H1 (cell line): ENCODE data around the gene MICALL1. TPM values are rescaled to one million over a fixed set of nuclear protein-coding genes. Genes with fewer than 3 reads are reported as not detected.
A peak's percentile ranks its signal among the peaks of the same experiment; 100 is the strongest.

Experiments
- CTCF ChIA-PET: fragments of 300-600 bp; sonication (Branson Sonifier 250); formaldehyde crosslinking; loops from one replicate; lab custom pipeline; 2021; ENCODE audit not compliant: partially characterized antibody; lab: Charles Lee
- POLR2A ChIA-PET: fragments of 300-600 bp; sonication (Branson Sonifier 250); formaldehyde crosslinking; loops from one replicate; lab custom pipeline; 2021; ENCODE audit warnings: inconsistent platforms; ENCODE audit not compliant: partially characterized antibody; lab: Charles Lee
- DNase-seq, 2 experiments: peaks; one replicate each; pipeline versions ENCODE4 v3.0.0 to v3.0.0-alpha.2; 2010 to 2022; ENCODE audit warnings: low spot score in 2 of 2, low read depth in 1 of 2, mixed read lengths in 1 of 2
- FAIRE-seq: peaks from 2 replicates; lab custom pipeline; 2011; peaks lifted over from hg19 to GRCh38; lab: Jason Lieb, UNC
- H2AFZ ChIP-seq: 2 replicates; pipeline ENCODE4 v1.8.1; 2012; ENCODE audit warnings: low read length, inconsistent platforms
- H2AK5ac ChIP-seq: 2 replicates; pipeline ENCODE4 v1.6.1; 2013; ENCODE audit warnings: low read depth, low read length
- H2BK120ac ChIP-seq: replicated peaks from 2 replicates; pipeline ENCODE3; 2013; ENCODE audit warnings: low read depth, low read length, inconsistent platforms
- H2BK12ac ChIP-seq: 2 replicates; pipeline ENCODE4 v1.6.1; 2013; ENCODE audit warnings: low read depth, low read length
- H2BK15ac ChIP-seq: 2 replicates; pipeline ENCODE4 v1.6.1; 2013; ENCODE audit warnings: low read length
- H2BK20ac ChIP-seq: 2 replicates; pipeline ENCODE4 v1.6.1; 2013; ENCODE audit warnings: low read length
- H2BK5ac ChIP-seq: 2 replicates; pipeline ENCODE4 v1.6.1; 2013; ENCODE audit warnings: low read depth, low read length
- H3K14ac ChIP-seq: 2 replicates; pipeline ENCODE4 v1.6.1; 2013; ENCODE audit warnings: inconsistent platforms; ENCODE audit not compliant: insufficient read length
- H3K18ac ChIP-seq: 2 replicates; pipeline ENCODE4 v1.6.1; 2013; ENCODE audit warnings: low read length; ENCODE audit errors: extremely low read depth
- H3K23ac ChIP-seq: 2 replicates; pipeline ENCODE4 v1.6.1; 2013; ENCODE audit warnings: inconsistent platforms; ENCODE audit not compliant: insufficient read length
- H3K23me2 ChIP-seq: 2 replicates; pipeline ENCODE4 v1.6.1; 2013; ENCODE audit warnings: low read depth, low read length
- H3K27ac ChIP-seq: 2 replicates; pipeline ENCODE4 v1.6.1; 2011; ENCODE audit warnings: low read depth, low read length, inconsistent platforms
- H3K27me3 ChIP-seq, 4 experiments: replicated peaks in 1 of 4; 1 replicate in 1 of 4; 2 replicates in 3 of 4; pipeline versions ENCODE4 v1.6.1 to v1.8.1; 2011 to 2013; ENCODE audit warnings: low read length in 3 of 4, mild to moderate bottlenecking in 3 of 4, inconsistent platforms in 2 of 4, mixed read lengths in 2 of 4, moderate library complexity in 1 of 4; ENCODE audit not compliant: control insufficient read depth in 3 of 4, insufficient read depth in 3 of 4; ENCODE audit errors: extremely low read depth in 1 of 4
- H3K36me3 ChIP-seq, 4 experiments: 2 replicates each; pipeline versions ENCODE4 v1.6.1 to v1.8.1; 2011 to 2013; ENCODE audit warnings: mild to moderate bottlenecking in 4 of 4, low read length in 3 of 4, moderate library complexity in 2 of 4, control low read depth in 1 of 4, inconsistent platforms in 1 of 4; ENCODE audit not compliant: insufficient read depth in 4 of 4, control insufficient read depth in 2 of 4
- H3K4ac ChIP-seq: replicated peaks from 2 replicates; pipeline ENCODE3; 2013; ENCODE audit warnings: low read length, low read depth, mixed read lengths, inconsistent platforms; ENCODE audit not compliant: insufficient read length
- H3K4me1 ChIP-seq, 4 experiments: replicated peaks in 1 of 4; 1 replicate in 1 of 4; 2 replicates in 3 of 4; pipeline versions ENCODE4 v1.6.1 to v1.8.1; 2011 to 2013; ENCODE audit warnings: low read length in 3 of 4, inconsistent platforms in 2 of 4, mixed read lengths in 1 of 4; ENCODE audit not compliant: insufficient read depth in 4 of 4, control insufficient read depth in 3 of 4
- H3K4me2 ChIP-seq, 2 experiments: 2 replicates each; pipeline versions ENCODE4 v1.6.1 to v1.8.1; 2011 to 2013; ENCODE audit warnings: low read depth in 2 of 2, low read length in 2 of 2, control low read depth in 1 of 2, inconsistent platforms in 1 of 2, mild to moderate bottlenecking in 1 of 2; ENCODE audit not compliant: insufficient read depth in 1 of 2
- H3K4me3 ChIP-seq, 4 experiments: fragments of 200-600, 300-600 bp in 1 of 4; sonication (generic), shearing (Covaris generic), sonication (Bioruptor Twin) in 1 of 4; 2 replicates each; pipeline versions ENCODE4 v1.5.1 to v1.8.1; 2011 to 2016; ENCODE audit warnings: low read length in 4 of 4, low read depth in 3 of 4, control low read depth in 2 of 4, inconsistent platforms in 2 of 4, mild to moderate bottlenecking in 2 of 4, mixed read lengths in 1 of 4, moderate library complexity in 1 of 4; ENCODE audit not compliant: insufficient read depth in 2 of 4; ENCODE audit errors: extremely low read depth in 1 of 4
- H3K56ac ChIP-seq: replicated peaks from 2 replicates; pipeline ENCODE3; 2013; ENCODE audit warnings: low read depth, mild to moderate bottlenecking, mixed read lengths, low read length, inconsistent platforms; ENCODE audit not compliant: insufficient read length
- H3K79me1 ChIP-seq: 2 replicates; pipeline ENCODE4 v1.6.1; 2013; ENCODE audit warnings: low read depth, low read length, control low read depth
- H3K79me2 ChIP-seq, 2 experiments: 2 replicates each; pipeline versions ENCODE4 v1.6.1 to v1.8.1; 2012 to 2013; ENCODE audit warnings: low read length in 2 of 2, mild to moderate bottlenecking in 2 of 2, inconsistent platforms in 1 of 2; ENCODE audit not compliant: insufficient read depth in 2 of 2, control insufficient read depth in 1 of 2
- H3K9ac ChIP-seq, 4 experiments: replicated peaks in 1 of 4; 1 replicate in 1 of 4; 2 replicates in 3 of 4; pipeline versions ENCODE4 v1.6.1 to v1.8.1; 2011 to 2013; ENCODE audit warnings: low read depth in 3 of 4, low read length in 3 of 4, control low read depth in 2 of 4, mild to moderate bottlenecking in 2 of 4, moderate library complexity in 2 of 4, inconsistent platforms in 1 of 4; ENCODE audit errors: extremely low read depth in 1 of 4
- H3K9me3 ChIP-seq, 2 experiments: 2 replicates each; pipeline versions ENCODE4 v1.6.1 to v1.8.1; 2012 to 2013; ENCODE audit warnings: mild to moderate bottlenecking in 2 of 2, moderate library complexity in 2 of 2, control low read depth in 1 of 2, inconsistent platforms in 1 of 2, low read depth in 1 of 2, low read length in 1 of 2, mixed read lengths in 1 of 2; ENCODE audit not compliant: insufficient read depth in 2 of 2
- H4K20me1 ChIP-seq, 2 experiments: replicated peaks in 1 of 2; 2 replicates each; pipeline versions ENCODE3 to v1.8.1; 2011 to 2013; ENCODE audit warnings: inconsistent platforms in 2 of 2, low read length in 2 of 2, mild to moderate bottlenecking in 1 of 2; ENCODE audit not compliant: insufficient read depth in 2 of 2, control insufficient read depth in 1 of 2
- H4K5ac ChIP-seq: 2 replicates; pipeline ENCODE4 v1.6.1; 2013; ENCODE audit warnings: low read length, low read depth, mixed read lengths, inconsistent platforms; ENCODE audit not compliant: insufficient read length
- H4K8ac ChIP-seq: 2 replicates; pipeline ENCODE4 v1.8.0; 2013; ENCODE audit warnings: mild to moderate bottlenecking, moderate library complexity, low read length, inconsistent platforms; ENCODE audit not compliant: insufficient read depth; ENCODE audit errors: extremely low read depth
- H4K91ac ChIP-seq: replicated peaks from 2 replicates; pipeline ENCODE3; 2013; ENCODE audit warnings: low read length, mixed read lengths, inconsistent platforms; ENCODE audit not compliant: insufficient read length
- BCL11A ChIP-seq, 2 experiments: IDR thresholded peaks; one replicate each; pipeline ENCODE4 v1.6.1; 2011; ENCODE audit warnings: low read depth in 2 of 2, low read length in 2 of 2, mild to moderate bottlenecking in 2 of 2
- CHD2 ChIP-seq: IDR thresholded peaks from 2 replicates; pipeline ENCODE4 v1.6.1; 2012; ENCODE audit warnings: low read length, improper control_type of control experiment
- EP300 ChIP-seq, 2 experiments: IDR thresholded peaks; 1 replicate in 1 of 2; 2 replicates in 1 of 2; pipeline ENCODE4 v1.6.1; 2011 to 2012; ENCODE audit warnings: low read depth in 2 of 2, low read length in 2 of 2, mild to moderate bottlenecking in 2 of 2, borderline replicate concordance in 1 of 2, inconsistent platforms in 1 of 2, moderate library complexity in 1 of 2
- HDAC6 ChIP-seq: IDR thresholded peaks from one replicate; pipeline ENCODE4 v1.7.1; 2012; ENCODE audit warnings: low read depth, mild to moderate bottlenecking, inconsistent platforms, low read length, moderate library complexity
- KDM4A ChIP-seq: IDR thresholded peaks from one replicate; pipeline ENCODE4 v1.7.1; 2012; ENCODE audit warnings: low read depth, mild to moderate bottlenecking, moderate library complexity, low read length, inconsistent platforms; ENCODE audit not compliant: severe bottlenecking
- MAFK ChIP-seq: IDR thresholded peaks from 2 replicates; pipeline ENCODE4 v1.6.1; 2012; ENCODE audit warnings: low read depth, mild to moderate bottlenecking, improper control_type of control experiment, low read length
- PHF8 ChIP-seq: fragments of 200-600 bp; sonication (generic); conservative IDR thresholded peaks from 2 replicates; pipeline ENCODE4 v1.7.1; 2012; ENCODE audit warnings: low read depth, mild to moderate bottlenecking, inconsistent platforms, low read length, moderate library complexity
- SRF ChIP-seq: IDR thresholded peaks from 2 replicates; pipeline ENCODE4 v1.6.1; 2011; ENCODE audit warnings: mild to moderate bottlenecking, low read depth, low read length, moderate library complexity
- SUZ12 ChIP-seq: fragments of 200-600 bp; sonication (generic); IDR thresholded peaks from 2 replicates; pipeline ENCODE4 v1.6.1; 2012; ENCODE audit warnings: mild to moderate bottlenecking, inconsistent platforms, low read length, moderate library complexity, mixed read lengths
- WGBS, 2 experiments: shearing (Covaris generic) in 1 of 2; methylation state at CpG; one replicate each; pipeline versions ENCODE4 v1.1.6 to v1.1.7; 2013 to 2015; ENCODE audit warnings: low lambda C conversion rate in 2 of 2, mixed read lengths in 2 of 2, inconsistent platforms in 1 of 2, low coverage in 1 of 2, missing lambda C conversion rate in 1 of 2; ENCODE audit not compliant: insufficient replicate concordance in 2 of 2, insufficient coverage in 1 of 2, insufficient read length in 1 of 2; ENCODE audit errors: extremely low coverage in 1 of 2, missing lambda C conversion rate in 1 of 2; 5-methylcytosine and 5-hydroxymethylcytosine counted together
- polyA plus RNA-seq, 7 experiments: library from polyadenylated mRNA; depleted of rRNA in 3 of 7; stranded (reverse) in 5 of 7; unstranded in 2 of 7; fragments of >200 nt in 5 of 7; fragments of 200-250 nt in 2 of 7; gene quantifications; 1 replicate in 5 of 7; 2 replicates in 1 of 7; 4 replicates in 1 of 7; pipeline versions ENCODE4 v1.2.1 to v1.2.3, GENCODE V29; 2011 to 2013; ENCODE audit warnings: missing spikeins in 2 of 7, mixed read lengths in 2 of 7
- total RNA-seq: library from RNA; stranded (reverse); fragmentation: NEBNext Ultra II Directional; extraction: Animal tissue kit (Norgen Biotek cat#: 25700); gene quantifications from 2 replicates; pipeline ENCODE4 v1.2.1, GENCODE V29; 2021

MICALL1 gene
- total and polyA plus RNA-seq, 2 of the 8 experiments (the other 6 are each of a cell fraction or from before 2014, with no cell fraction given): 17.7 to 32.1 TPM

- Histone ChIP-seq H3K4ac (no peak overlapping the region), H2BK5ac (no peak overlapping the region; the same call in 1 of the 2 replicates), H3K4me1 (peaks cover 0 to 29% (median 21%) of the 10 kb centered on the region in 4 experiments; a peak in 6 of 7 replicates), H2BK15ac (no peak overlapping the region), H4K5ac (no peak overlapping the region), H4K8ac (no peak overlapping the region; the same call in 1 of the 2 replicates), H3K9me3 (no peaks in the 10 kb centered on the region), H3K27ac (no peak overlapping the region), H2BK120ac (no peak overlapping the region), H3K56ac (peak overlapping the region; percentile 10), H3K36me3 (no peaks in the 10 kb centered on the region), H4K91ac (no peak overlapping the region), H3K23me2 (peaks cover 9% of the 10 kb centered on the region; the same call in 1 of the 2 replicates), H2AK5ac (peak overlapping the region; percentile 88; the same call in 1 of the 2 replicates), H3K4me2 (peak overlapping the region; percentile 67 to 73), H3K14ac (no peak overlapping the region), H3K18ac (peak overlapping the region; percentile 60; the same call in 1 of the 2 replicates), H3K27me3 (no peaks in the 10 kb centered on the region), H2BK20ac (no peak overlapping the region), H3K4me3 (peak overlapping the region; percentile 45 to 74 (median 59)), H2AFZ (no peak overlapping the region), H3K23ac (no peak overlapping the region)
- CTCF ChIA-PET: interaction anchor here (0.5 to 2.7 kb wide), 10 partner anchors 11 to 1433 kb away, joined by 3 to 22 read pairs (median 4); no protein-coding TSS in a partner anchor
- no peak for FAIRE-seq
- POLR2A ChIA-PET: interaction anchor here (0.9 to 8.7 kb wide), 8 partner anchors 6 to 63 kb away, joined by 3 to 150 read pairs (median 5); no protein-coding TSS in a partner anchor
- TF ChIP-seq MAFK: no peak
- TF ChIP-seq SUZ12: no peak
- no peak for TF ChIP-seq KDM4A
- TF ChIP-seq HDAC6: no peak
- no peak for TF ChIP-seq SRF
- no peak for TF ChIP-seq CHD2
- TF ChIP-seq EP300 (IDR thresholded peaks at IDR 0.05; ENCODE audit: borderline replicate concordance in 1 of 2, low read depth in 2 of 2, low read length in 2 of 2): no peak
- no peak for TF ChIP-seq BCL11A (IDR thresholded peaks at IDR 0.05; ENCODE audit: low read depth in 2 of 2, low read length in 2 of 2)
- TF ChIP-seq PHF8: no peak
- TF ChIP-seq, all 59 proteins: peak for 0
- DNase-seq: no peak
- H2BK12ac ChIP-seq: peak overlapping the region; percentile 68; the same call in 1 of the 2 replicates
- H3K9ac ChIP-seq: no peak overlapping the region
- H3K79me2 ChIP-seq: peaks cover 0 to 12% of the 10 kb centered on the region in 2 experiments; a peak in 1 of 4 replicates
- peaks cover 9% of the 10 kb centered on the region for H3K79me1 ChIP-seq
- H4K20me1 ChIP-seq: peaks cover 0 to 4% of the 10 kb centered on the region in 2 experiments
- WGBS, 2 experiments: 73% methylated on average over 18 of the region's 19 CpGs; no CpG with 5 or more reads in 1 of the 2 experiments
These were observed 1.2 kb downstream of the MICALL1 start for GRCh38 chr22:37907036-37907954.
